ENCODE measurements around the gene SNX25.

Gene SNX25

DNA sequence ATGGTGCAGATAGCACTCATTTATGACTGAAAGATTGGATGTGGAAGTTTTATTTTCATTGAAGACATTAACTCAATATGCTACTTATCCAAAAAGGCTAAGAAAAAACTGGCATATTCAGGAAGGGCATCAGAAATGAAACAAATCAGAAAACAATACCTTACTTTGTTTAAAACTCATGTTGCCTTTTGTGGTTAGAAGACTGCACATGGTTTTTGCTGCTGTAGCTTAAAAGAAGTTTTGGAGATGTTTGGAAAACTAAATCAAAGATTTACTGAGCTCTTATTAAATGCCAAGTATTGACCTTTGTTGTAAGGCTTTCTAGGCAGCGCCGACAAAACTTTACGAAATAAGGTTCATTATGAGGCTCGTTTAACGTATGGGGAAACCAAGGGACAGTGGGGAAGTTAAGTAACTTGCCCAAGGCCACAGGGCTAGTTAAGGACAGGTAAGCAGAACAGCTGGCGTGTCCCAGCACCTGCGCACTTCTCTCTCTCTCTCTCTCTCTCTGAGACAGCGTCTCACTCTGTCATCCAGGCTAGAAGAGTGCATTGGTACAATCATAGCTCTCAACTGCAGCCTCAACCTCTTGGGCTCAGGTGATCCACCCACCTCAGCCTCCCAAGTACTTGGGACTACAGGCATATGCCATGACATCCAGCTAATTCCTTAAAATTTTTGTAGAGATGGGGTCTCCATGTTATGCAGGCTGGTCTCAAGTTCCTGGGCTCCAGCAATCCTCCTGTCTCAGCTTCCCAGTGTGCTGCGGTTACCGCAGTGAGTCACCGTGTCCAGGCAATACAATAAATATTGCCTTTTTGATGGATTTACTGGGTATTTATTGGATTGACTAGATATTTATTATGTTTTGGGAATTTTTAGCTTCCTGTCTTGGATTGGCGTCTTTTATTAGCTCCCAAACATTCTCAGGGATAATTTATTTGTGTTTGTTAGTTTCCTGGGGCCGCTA is 170.2 kb downstream of the SNX25 start:
- no peak for DNase-seq

DNA sequence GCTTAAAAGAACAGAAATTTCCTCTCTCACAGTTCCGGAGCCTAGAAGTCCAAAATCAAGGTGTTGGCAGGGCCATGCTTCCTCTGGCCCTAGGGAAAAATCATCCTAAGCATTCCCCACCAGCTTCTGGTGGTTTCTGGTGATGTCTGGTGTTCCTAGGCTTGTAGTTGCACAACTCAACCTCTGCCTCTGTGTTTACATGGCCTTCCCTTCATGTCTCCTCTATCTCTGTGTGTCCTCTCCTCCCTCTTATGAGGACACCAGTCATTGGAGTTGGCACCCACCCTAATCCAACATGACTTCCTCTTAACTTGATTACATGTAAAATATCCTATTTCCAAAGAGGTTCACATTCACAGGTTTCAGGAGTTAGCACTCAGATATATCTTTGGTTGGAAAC is 170.9 kb downstream of the SNX25 start:
- DNase-seq: no peak

- DNase-seq: no peak
Observed at GRCh38 chr4:185381288-185382196, 172.1 kb downstream of the SNX25 start.

DNA sequence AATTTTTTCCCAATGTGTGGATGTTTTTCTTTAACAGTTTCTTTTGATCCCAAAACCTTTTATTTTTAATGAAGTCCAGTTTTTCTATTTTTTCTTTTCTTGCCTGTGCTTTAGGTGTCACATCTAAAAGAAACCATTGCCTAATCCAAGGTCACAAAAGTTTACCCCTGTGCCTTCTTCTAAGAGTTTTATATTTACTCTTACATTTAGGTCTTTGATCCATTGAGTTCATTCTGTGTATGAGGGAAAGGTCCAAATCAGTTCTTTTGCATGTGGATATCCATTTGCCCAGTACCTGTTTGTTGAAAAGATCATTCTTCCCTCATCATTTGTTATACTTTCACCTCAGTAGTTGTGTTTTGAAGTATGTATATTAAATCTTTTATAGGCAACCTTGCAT is 173.4 kb downstream of the SNX25 start:
- DNase-seq: no peak

DNA sequence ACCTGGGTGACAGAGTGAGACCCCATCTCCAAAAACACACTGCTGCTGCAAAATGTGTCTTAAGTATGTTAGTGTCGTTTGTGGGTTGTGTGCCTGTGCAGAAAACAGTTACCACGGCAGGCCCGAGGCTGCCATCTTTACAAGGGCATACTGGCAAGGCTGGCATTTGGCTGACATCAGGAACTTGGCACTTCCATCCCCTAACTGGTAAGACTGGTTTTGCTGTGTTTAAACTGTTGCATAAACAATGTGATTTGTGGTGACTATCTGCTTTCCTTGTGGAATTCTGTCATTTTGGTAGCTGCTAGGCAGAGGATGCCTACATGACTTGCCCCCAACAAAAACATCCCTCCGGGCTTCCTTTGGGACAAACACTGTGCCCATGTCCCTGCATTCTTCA is 174.1 kb downstream of the SNX25 start:
- DNase-seq: no peak

GRCh38 chr4:185384061-185384460 is 174.7 kb downstream of the SNX25 start:
- DNase-seq: no peak

- peak; percentile 29 for DNase-seq
Observed at GRCh38 chr4:185384930-185385331, 175.5 kb downstream of the SNX25 start.

GRCh38 chr4:185387957-185388356 is 178.6 kb downstream of the SNX25 start:
- DNase-seq: no peak

- no peak for DNase-seq
Observed at GRCh38 chr4:185390941-185391340, 181.5 kb downstream of the SNX25 start.

DNA sequence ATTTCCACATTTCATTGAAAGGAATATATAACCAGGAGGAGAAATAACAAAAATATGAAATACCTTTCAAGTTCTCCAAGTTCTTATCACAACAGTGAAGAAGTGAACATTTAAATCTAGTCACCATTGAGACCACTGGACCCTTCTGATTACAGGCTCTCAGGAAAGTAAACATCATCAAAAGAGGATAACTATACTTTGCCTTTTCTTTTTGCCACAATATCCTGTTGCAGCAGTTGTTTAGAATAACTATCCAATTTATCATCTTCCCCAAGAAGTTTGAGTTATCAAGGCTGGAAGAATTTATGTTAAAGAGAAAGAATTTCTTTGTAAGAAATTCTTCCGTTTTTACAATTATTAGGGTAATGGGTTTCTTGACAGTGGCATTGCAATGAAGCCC is 182.8 kb downstream of the SNX25 start:
- no peak for DNase-seq

- no peak for DNase-seq
Observed at GRCh38 chr4:185394568-185395237, 185.3 kb downstream of the SNX25 start.

DNA sequence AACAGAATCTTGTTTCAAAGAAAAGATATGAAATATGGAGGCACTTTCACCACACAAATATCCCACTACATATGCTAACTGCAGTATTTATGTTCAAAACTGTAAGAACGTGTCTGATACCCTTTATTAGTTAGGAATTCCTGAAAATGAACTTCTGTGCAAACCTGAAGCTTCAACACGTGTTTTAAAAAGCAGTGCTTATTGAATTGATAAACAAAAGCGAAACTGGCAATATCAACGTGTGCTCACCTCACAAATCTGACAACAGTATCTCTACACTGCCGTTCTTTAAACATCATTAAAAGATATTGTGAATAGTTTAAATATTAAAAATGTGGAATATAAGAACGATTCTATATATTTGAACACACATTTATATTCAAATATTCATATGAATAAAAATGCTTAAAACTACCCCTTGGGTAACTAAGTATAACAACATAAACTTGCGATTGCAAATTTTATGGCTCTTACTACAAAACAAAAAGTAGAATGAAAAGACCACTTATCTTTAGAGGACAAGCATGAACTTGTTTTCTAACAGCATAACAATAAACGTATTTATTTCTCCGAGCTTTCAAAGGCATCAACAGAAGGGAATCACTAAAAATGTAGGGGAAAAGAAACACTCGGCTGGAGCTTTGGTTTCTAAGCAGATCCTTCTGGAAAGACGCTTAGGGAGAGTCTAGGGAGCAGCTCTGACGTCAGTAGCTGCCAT is 186.0 kb downstream of the SNX25 start, which contains the start of gene LRP2BP:
Gene LRP2BP (minus strand): TSS at position 687 of the 718 bp plus-strand sequence. CDS start 17,738 bp downstream, outside the sequence.
- DNase-seq: no peak

GRCh38 chr4:185395956-185396723 is 186.7 kb downstream of the SNX25 start:
- peak; percentile 96 for DNase-seq

- DNase-seq: peak; percentile 94
Observed at GRCh38 chr4:185396724-185397385, 187.5 kb downstream of the SNX25 start, which contains the start of gene ANKRD37. Gene ANKRD37 (plus strand): TSS chr4:185396841. CDS start chr4:185396924, 83 bp downstream.

- DNase-seq: no peak
Observed at GRCh38 chr4:185398618-185399017, 189.2 kb downstream of the SNX25 start.

- no peak for DNase-seq
Observed at GRCh38 chr4:185399466-185399865, 190.1 kb downstream of the SNX25 start.

DNA sequence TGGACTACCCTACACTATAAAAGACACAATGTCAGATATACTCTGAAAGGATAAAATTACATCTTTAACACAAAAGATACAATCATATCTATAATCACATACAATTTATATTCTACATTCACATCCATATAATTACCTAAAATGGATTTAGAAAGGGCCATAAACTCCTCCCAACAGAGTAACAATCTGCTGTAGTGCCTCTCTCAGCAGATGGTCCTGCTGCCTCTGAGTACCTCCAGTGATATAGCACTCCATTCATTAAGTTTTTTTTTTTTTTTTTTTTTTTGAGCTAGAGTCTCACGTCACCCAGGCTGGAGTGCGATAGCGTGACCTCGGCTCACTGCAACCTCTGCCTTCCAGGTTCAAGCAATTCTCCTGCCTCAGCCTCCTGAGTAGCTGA is 194.6 kb downstream of the SNX25 start:
- no peak for DNase-seq

DNA sequence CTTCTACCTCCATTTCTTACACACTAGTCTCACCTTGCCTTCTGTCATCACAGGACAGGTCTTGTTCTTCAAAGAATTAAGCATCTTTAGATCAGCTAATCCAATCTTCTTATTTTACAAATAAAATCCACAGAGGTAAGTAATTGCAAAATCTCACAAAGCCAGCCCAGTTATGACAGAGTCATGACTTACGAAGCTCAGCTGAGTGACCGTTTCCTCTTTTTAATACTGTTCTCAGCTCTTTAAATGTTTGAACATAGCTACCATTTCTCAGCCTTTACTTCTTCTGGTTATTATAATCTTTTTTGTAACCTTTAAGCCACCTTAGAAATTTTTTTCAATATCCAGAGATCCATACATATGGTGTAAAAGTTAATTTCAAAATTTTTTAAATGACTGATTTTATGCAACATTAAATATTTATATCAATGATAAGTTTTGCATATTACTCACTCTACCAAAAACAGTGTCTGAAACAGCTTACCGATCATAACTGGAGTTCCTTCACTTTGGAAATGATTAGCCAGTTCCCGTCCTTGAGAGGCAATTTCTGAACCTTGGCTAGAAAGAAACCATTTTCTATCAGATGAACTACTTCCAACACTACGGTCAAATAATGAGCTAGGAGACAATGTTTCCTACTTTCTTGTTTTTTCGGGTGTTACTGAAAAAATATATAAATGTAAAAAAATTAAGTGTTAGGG is 196.1 kb downstream of the SNX25 start:
- DNase-seq: no peak

GRCh38 chr4:185408432-185408831 is 199.0 kb downstream of the SNX25 start:
- no peak for DNase-seq

GRCh38 chr4:185411849-185412248 is 202.5 kb downstream of the SNX25 start:
- DNase-seq: no peak

All from right kidney (tissue), 1 donor.